HG02884 (cell line): ENCODE results near the gene GLYAT.
"Not testable (repeated sequence)": the region's sequence is repeated elsewhere in the genome, so short reads cannot be mapped to it uniquely, and the experiment has no call there.

ENCODE experiments used
- ATAC-seq: cut with Tn5 transposase; IDR thresholded peaks from one replicate; pipeline ENCODE4 v1.9.1; 2021; ENCODE audit warnings: mild to moderate bottlenecking, moderate library complexity; ENCODE audit not compliant: unreplicated experiment

Gene GLYAT

DNA sequence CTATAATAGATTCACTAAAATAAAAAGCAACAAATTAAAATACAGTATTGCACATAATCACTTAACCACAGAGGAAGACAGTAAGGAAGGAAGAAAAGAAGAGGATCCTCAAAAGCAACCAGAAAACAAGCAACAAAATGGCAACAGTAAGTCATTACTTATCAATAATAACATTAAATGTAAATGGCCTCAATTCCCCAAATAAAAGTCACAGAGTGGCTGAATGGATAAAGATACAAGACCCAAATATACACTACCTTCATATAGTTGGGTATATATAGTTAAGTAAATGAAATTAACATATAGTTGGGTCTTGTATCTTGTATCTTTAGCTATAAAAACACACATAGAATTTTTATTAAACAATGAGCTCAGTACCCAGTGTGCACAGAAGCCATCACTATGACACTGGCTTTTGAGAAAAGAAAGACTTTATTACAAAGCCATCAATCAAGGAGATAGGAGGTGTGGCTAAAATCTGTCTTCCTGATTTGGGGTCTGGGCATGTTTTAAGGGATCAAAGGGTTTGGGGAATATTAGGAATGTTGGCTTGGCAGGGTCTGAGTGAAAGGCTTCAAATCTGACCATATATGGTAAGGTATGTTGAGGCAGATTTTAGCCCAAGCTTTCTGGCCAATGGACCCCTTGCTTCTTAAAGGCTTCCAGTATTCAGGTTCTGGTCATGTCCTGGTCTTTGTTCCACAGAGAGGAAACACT is 13.4 kb upstream of the GLYAT start:
- ATAC-seq, result no peak

DNA sequence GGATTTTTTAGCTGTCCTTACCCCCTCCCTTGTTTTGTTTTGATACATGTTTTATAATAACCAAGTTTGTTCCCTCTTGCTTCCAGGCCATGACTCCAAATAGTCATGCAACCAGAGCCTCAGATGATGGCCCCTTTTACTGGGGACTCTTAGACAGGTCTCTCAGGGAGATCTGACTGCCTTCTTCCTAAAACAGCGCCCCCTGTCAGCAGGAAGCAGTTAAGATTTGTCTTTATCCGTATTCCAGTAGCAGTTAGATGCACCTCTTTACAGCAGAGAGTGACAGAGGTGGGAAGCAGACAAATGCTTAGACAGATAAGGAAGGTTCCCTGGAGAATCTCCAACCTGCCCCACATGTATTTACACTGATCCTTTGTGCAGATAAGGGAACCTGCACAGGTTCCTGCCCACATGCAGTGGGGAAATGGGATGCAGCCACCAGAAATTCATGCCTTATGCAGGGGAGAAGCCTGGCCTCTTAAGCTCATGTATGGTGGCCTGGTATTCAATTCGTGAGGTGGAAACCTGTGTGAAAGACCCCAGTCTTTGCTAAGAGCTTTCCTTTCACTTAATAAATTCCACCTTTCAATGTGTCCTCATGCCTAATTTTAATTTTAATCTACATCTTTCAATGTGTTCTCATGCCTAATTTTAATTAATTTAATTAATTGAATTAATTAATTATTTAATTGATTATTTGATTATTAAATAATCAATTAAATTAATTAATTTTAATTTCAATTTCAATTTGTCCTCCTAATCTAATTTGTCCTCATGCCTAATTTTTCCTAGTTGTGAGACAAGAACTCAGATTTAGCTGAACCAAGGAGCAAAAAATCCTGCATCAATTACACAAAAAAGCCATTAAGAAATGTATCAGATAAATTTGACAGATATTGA is 11.5 kb upstream of the GLYAT start:
- ATAC-seq, result no peak

DNA sequence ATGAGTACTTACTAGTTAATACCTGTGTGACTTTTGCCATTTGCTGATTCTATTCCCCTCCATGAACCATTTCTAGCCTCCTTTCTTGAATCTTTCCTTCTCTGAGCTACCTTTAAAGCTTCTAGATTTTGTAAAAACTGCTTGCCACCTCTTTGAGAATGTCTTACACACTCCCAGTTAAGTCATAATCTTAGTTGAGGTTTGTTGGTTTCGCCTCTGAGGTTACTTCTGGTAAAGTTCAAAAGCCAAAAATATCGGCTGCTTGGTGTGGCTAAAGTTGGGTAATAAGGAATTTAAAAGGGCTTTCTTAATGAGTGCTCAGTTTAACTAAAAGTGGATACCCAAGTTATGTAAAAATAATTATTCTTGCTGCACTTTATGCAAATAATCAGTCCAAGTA is 10.4 kb upstream of the GLYAT start:
- no peak for ATAC-seq

DNA sequence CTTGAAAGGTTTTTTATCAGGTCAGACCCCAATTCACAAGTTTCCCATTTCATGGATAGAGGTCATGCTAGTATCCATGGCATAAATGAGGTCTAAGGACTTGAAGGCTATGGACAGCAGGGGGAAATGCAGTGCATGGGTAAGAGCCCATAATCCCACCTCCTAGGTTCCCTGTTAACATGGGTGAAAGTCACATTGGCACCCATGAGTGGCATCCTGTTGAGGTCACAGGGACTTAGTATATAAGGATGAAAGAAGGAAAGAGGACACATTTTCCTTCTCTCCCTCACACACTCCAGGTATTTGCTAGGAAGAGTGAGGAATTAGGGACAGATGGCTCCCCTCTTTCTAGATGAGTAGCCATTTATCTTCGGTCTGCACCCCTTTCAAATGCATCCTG is 9.4 kb upstream of the GLYAT start:
- ATAC-seq, result no peak

DNA sequence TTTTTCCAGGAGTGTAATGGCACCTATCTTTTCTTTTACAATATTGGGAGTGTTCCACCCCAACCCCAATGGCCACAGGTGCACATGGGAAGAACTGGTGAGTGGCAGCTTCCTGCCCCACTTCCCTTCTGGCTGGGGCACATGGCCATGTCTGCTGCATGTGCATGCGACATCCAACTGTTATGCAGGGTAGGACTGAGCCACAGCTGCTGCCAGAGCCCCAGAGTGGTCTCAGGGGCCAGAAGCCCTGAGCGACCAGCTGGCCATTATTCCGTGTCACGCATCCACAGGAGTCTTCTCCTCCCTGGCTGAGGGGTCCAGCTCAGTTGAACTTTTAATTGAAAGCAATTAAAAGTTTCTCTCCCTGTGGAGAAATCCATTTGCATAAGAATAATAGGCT is 8.7 kb upstream of the GLYAT start:
- ATAC-seq, result no peak

DNA sequence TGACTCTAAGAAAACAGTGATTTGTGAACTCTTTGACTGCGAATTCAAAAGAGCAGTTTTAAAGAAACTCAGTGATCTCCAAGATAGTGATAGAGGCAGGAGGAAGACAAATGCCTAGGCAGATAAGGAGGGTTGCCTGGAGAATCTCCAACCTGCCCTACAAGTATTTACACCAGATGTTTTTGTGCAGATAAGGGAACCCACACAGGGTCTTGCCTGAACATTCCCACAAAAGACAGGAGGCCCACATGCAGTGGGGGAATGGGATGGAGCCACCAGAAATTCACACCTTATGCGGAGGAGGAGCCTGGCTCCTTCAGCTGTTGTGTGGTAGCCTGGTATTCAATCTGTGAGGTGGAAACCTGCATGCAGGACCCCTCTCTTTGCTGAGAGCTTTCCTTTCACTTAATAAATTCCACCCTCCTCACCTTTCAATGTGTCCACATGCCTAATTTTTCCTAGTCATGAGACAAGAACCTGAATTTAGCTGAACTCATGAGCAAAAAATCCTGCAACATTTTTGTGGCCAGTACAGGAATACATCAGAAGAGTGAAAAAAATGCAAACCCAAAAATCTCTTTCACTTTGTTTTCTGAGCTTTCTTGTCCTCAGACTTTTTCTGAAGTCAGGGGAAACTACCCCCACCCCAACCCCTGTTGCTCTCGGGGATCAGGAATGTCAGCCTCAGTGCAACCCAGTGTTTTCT is 8.1 kb upstream of the GLYAT start:
- ATAC-seq, result no peak

DNA sequence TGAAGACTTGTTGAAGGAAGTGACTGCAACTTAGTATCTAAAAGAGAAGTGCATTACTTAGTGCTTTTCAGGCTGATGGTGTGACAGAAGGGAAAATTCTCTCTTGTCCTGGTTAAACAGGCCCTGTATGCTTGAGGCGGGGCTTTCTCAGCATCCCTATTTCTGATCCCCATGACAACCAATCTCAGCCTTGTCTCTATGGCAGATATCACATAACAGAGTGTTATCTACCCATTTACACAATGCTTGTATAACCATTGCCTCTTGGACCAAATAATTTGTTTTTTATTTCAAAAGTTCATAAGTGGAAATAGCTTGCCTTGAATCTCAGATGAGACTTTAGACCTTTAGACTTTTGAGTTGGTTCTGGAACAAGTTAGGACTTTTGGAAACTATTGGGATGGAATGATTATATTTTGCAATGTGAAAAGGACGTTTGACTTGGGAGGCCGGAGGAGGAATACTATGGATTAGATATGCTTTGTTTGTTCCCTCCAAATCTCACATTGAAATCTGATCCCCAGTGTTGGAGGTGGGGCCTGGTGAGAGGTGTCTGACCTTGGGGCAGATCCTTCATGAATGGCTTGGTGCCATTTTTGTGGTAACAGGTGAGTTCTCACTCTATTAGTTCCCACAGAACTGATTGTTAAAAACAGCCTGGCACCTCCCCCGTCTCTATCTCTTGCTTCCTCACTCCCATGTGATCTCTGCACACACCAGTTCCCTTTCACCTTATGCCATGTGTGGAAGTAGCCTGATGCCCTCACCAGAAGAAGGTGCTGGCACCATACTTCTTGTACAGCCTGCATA is 3.1 kb upstream of the GLYAT start:
- no peak for ATAC-seq

DNA sequence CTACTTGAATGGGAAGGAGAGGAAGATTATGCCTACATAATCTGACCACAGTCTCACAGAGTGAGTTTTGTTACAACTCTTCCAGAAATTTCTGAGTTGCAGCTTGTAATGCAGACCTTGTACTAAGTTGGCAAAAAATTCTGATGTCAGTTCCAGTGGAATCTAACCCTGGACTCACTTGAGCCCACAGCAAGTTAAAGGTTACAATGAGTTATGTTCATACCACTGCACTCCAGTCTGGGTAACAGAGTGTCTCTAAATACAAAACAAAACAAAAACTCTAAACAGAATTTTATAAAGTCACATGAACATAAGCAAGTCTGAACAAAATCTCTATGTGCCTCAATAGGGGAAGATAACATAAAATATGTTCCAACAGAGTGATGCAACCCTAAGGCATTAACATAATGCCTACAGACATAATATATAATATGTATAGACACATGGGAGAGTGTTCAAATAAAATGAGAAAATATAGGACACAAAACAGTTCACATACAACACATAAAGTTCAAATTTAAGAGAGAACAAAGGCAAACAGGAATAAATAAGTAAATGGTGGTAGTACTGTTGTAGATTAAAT is 1.1 kb downstream of the GLYAT start:
- ATAC-seq, result no peak

DNA sequence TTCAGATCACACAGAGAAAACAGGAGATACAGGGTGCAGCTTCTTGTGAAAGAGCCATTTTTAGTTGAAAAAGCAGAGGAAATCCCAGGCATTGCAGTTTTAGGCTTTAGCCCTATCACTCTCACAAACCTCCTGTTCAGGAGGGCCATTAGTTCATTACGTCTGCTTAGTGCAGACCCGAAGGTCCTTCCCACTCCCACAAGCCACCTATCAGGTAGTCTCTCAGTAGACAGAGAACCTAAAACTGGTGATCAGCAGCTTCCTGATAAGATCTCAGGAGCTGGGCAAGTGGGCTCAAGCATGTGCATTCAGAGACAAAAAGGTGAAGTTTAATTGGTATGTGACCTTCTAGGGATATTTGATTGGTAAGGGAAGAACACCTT is 4.3 kb downstream of the GLYAT start:
- ATAC-seq, result no peak

DNA sequence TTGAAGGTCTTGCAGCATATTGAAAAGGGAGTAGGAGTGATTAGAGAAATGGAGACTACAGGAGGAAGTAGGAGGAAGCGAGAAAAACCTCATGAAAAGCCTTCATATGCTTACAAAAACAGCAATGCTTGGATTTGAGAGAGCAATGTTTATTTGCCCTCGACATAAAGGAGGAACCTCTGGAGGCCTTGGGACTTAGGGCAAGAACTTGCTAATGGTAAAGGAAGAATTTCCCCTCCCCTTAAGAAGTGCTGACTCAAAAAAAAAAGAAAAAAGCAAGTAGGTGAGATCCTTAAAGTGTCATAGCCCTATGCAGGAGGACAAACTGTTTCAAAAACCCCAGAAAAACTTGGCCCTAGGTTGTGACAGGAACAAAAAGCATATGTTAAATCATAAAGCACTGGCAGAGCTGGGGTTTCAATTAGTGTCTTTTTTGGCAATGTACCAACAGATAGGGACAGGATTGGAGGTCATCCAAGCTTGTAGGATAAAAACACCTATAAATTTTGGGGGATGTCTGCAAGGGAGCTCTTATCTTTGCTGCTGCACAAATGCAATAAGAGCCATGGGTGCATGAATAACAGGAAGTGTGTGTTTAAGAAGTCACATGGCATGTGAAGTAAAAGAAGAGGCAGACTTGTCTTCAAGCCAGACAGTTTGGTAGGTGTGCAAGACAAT is 4.9 kb downstream of the GLYAT start:
- no peak for ATAC-seq

DNA sequence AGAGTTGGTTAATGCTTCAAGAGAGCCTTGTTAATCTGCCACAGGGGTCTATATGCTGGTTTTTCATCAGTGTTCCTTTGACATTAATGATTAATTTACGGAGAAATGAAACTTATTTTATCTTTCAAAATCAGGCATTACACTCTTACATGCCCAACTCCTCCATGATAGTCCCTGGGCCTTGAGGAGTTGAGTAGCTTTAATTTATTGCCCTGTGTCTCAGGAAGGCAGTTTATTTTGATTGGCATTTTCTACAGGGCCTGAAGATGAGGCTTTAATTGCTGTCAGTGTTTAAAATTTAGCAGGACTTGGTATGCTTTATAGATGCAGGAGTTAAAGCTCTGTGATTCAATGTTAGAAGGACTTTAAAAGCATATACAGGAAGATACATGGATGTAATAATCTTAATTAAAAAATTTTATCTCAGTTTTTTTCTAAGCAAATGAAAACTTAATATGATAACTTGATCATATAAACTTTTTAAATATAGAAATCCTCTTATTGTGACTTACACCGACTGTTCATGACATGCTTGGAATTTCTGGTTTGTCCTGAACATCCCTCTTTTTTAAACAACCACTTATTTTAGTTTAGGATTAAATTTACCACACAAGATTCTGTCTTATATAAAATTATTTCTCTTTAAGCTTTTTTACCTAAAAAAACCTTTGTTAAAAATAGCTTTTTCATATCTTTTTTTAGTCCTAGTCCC is 12.2 kb downstream of the GLYAT start:
- no peak for ATAC-seq

DNA sequence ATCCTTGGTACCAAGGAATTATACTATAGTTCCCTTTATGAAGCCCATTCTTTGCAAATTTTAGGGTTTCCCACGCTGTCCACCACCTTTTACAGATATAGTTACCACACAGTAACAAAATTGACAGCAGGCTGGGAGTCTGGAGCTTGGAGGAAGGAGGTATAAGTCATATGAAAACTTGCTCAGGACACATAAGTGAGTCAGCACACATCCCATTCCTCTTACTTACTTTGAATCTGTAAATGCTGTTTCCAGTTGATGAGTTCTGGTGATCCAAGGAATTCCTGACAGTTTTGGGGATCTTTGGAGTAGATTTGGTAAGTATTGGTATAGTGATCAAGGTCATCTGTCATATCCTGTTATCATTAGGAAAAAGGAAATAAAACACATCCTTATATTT is 19.2 kb downstream of the GLYAT start:
- ATAC-seq, result no peak

DNA sequence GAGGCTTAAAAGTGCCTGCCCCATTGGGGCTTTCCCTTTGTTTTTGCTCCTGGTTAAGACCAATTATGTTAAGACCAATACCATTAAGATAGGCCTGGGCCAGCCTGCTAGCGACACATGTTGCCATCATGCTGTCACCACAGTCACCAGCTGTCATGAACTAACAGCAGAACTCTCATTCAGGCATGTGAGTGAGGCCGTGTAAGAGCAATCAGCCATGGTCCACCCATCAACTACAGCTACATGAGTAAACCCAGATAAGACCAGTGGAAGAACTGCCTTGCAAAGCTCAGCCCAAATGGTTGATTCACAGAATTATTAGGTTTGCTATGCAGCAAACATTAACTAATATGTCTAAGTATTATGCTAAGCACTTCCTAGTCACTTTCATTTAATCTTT is 19.9 kb downstream of the GLYAT start:
- ATAC-seq, result no peak

DNA sequence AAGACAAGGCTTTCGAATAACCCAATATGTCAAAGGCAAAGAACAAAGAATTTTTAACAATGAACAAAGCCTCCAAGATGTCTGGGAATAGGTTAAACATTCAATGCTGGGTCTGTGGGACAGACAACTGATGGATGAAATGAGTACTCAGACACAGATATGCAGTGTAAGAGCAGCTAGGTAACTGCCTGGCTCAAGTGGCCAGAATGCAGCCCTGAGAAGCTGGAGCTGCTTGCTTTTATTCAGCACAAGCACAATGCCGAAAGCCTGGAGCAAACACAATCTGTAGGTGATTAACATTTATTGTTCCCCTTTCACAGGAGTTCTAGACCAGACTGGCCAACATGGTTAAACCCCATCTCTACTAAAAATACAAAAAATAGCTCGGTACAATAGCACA is 24.0 kb downstream of the GLYAT start:
- no peak for ATAC-seq

DNA sequence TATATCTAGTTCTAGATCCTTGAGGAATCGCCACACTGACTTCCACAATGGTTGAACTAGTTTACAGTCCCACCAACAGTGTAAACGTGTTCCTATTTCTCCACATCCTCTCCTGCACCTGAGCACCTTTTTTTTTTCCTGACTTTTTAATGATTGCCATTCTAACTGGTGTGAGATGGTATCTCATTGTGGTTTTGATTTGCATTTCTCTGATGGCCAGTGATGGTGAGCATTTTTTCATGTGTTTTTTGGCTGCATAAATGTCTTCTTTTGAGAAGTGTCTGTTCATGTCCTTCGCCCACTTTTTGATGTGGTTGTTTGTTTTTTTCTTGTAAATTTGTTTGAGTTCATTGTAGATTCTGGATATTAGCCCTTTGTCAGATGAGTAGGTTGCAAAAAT is 34.9 kb downstream of the GLYAT start:
- not testable (repeated sequence) for ATAC-seq

DNA sequence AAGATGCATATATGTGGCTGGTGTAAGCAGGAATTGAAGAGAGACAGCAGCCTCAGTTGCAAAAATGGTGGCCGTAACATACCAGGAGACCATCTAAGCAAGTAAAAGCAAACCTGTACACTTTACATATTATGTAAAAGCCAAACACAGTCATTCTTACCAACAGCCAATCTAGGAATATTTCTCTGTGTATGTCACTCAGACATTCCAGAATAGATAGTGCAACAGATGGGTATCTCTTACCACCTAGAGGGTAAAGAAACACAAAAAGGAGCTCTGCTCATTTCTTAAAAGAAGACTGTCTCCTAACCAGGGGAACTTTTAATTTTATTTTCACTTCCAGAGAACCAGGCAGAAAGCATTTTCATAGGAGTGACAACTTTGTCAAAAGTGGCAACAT is 38.7 kb downstream of the GLYAT start:
- ATAC-seq, result no peak

DNA sequence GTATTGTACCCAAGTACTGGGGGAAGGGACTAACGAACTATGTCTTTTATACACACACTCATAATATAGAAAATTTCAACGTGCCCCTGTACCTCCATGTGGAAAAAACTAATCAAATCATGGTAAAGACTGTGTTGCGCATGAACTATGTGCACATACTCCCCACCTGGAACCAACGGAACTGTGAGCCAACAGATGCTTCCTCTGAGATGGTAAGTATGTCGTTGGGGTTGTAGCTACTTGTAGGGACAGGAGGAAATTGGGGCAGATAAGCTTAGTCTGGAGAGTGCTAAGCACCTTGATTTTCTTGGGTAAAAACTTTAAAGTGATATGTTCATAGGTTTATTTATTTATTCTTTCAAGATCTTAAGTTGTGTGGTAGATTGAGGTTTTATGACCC is 40.1 kb downstream of the GLYAT start:
- no peak for ATAC-seq

DNA sequence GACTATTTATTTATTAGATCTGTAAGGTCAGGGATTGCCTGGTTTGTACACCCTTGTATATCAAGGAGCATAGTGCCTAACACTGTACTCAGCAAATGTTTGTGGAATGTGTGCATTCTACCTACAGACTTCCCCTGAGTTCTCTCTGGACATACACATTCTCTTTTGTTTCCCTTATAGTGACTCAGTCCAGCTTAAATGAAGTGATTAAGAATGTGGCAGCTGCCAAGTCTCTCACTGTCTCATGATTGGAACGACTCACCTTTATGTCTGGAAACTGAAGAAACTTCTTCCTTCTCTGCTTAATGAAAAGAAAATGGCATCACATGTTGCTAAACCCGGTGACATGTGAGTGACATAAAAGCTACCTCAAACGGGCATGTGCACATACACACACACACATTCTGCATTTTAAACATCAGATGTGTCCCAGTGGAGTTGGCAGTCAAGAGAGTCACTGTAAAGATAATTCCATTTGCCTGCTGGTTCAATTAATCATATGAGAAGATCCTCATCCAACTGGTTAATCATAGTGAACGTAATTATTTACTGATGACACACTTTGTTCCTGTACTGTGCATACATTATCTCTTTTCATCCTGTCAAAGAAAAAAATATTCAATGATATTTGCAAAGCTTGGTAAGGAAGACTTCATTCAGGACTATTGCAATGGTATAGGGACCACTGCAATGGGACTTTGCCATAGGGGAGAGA is 42.8 kb downstream of the GLYAT start:
- no peak for ATAC-seq
